Activated naive CD4-positive, alpha-beta T cell (primary cell): Measurements from ENCODE around the gene MYL10.
"Not testable (repeated sequence)": the region's sequence is repeated elsewhere in the genome, so short reads cannot be mapped to it uniquely, and the experiment has no call there.

Experiments used
- DNase-seq, 4 experiments: peaks; one replicate each; lab custom pipeline; 2025; lab: John Stamatoyannopoulos, UW

The MYL10 gene

GRCh38 chr7:101651112-101651511, 22.0 kb upstream of the MYL10 start:
- DNase-seq = no peak

GRCh38 chr7:101650579-101651081, 21.5 kb upstream of the MYL10 start:
- no peak for DNase-seq

- not testable (repeated sequence) for DNase-seq
Observed at GRCh38 chr7:101647876-101648275, 18.8 kb upstream of the MYL10 start.

GRCh38 chr7:101645951-101646350, 16.9 kb upstream of the MYL10 start:
- DNase-seq = no peak

GRCh38 chr7:101644879-101645278, 15.8 kb upstream of the MYL10 start:
- no peak for DNase-seq

GRCh38 chr7:101639127-101639526, 10.0 kb upstream of the MYL10 start:
- not testable (repeated sequence) for DNase-seq

GRCh38 chr7:101636822-101637623, 7.9 kb upstream of the MYL10 start:
- DNase-seq = no peak

GRCh38 chr7:101635484-101635883, 6.4 kb upstream of the MYL10 start:
- no peak for DNase-seq

GRCh38 chr7:101634196-101634717, 5.2 kb upstream of the MYL10 start:
- DNase-seq = no peak

- no peak for DNase-seq
Observed at GRCh38 chr7:101633511-101633910, 4.4 kb upstream of the MYL10 start.

- no peak for DNase-seq
Observed at GRCh38 chr7:101632641-101633040, 3.5 kb upstream of the MYL10 start.

- no peak for DNase-seq
Observed at GRCh38 chr7:101631224-101631714, 2.2 kb upstream of the MYL10 start.

- DNase-seq = no peak
Observed at GRCh38 chr7:101630591-101630990, 1.5 kb upstream of the MYL10 start.

- DNase-seq = no peak
Observed at GRCh38 chr7:101628522-101628921, 574 bp downstream of the MYL10 start.

GRCh38 chr7:101626758-101627157, 2.3 kb downstream of the MYL10 start:
- no peak for DNase-seq

GRCh38 chr7:101626069-101626671, 2.9 kb downstream of the MYL10 start:
- no peak for DNase-seq

- DNase-seq = no peak
Observed at GRCh38 chr7:101625031-101625791, 3.9 kb downstream of the MYL10 start.

GRCh38 chr7:101624246-101625001, 4.7 kb downstream of the MYL10 start:
- DNase-seq = no peak

- DNase-seq = no peak
Observed at GRCh38 chr7:101622609-101623173, 6.4 kb downstream of the MYL10 start.

- DNase-seq = no peak
Observed at GRCh38 chr7:101620991-101621390, 8.1 kb downstream of the MYL10 start.

GRCh38 chr7:101620395-101620794, 8.7 kb downstream of the MYL10 start:
- no peak for DNase-seq
